ENCODE data around the gene DNAJA4. TPM values are rescaled to one million over a fixed set of nuclear protein-coding genes. Genes with fewer than 3 reads are reported as not detected.

The DNAJA4 gene
- total and polyA plus RNA-seq, 2 experiments from 2014 or later: 5.0 to 12.5 TPM

GRCh38 chr15:78265752-78266224 lies 1.4 kb downstream of the DNAJA4 start (continued):
- no peak for TF ChIP-seq ZNF462 (CRISPR knock-in tag; IDR thresholded peaks at IDR 0.05)

- H2AFZ ChIP-seq: no peak overlapping the region
- Mint-ChIP-seq H3K27ac (no peak overlapping the region), H3K27me3 (ENCODE audit: insufficient read depth, low read depth, poor library complexity) (peaks cover 19% of the 10 kb centered on the region), H3K36me3 (ENCODE audit: low read depth) (no peaks in the 10 kb centered on the region), H3K4me3 (no peak overlapping the region), H3K9me3 (no peaks in the 10 kb centered on the region), H3K4me1 (no peaks in the 10 kb centered on the region)
- H3K27me3 ChIP-seq (ENCODE audit: insufficient read depth): peaks cover 26% of the 10 kb centered on the region
- H3K4me1 ChIP-seq (ENCODE audit: insufficient read depth): no peaks in the 10 kb centered on the region
- H3F3A ChIP-seq (replicated peaks; ENCODE audit: low read depth): peaks cover 8% of the 10 kb centered on the region; the same call in 1 of the 2 replicates
- DNase-seq (ENCODE audit: low spot score) (no peak), ATAC-seq (no peak)
- no peaks in the 10 kb centered on the region for H3K79me2 ChIP-seq (replicated peaks; ENCODE audit: insufficient read depth)
- H3K9me2 ChIP-seq (ENCODE audit: insufficient read depth): no peaks in the 10 kb centered on the region
- no peaks in the 10 kb centered on the region for H4K20me1 ChIP-seq (replicated peaks; ENCODE audit: insufficient read depth)
- no peak overlapping the region for H3K27ac ChIP-seq (ENCODE audit: low read depth)
- no peak overlapping the region for H3K4me2 ChIP-seq
- H3K36me3 ChIP-seq (ENCODE audit: insufficient read depth): no peaks in the 10 kb centered on the region
- no peak overlapping the region for H3K4me3 ChIP-seq
- TF ChIP-seq CREB1 (CRISPR knock-in tag; IDR thresholded peaks at IDR 0.05; ENCODE audit: low read depth) (no peak), STAT1 (IDR thresholded peaks at IDR 0.05; ENCODE audit: unreplicated experiment) (no peak), EZH2 (IDR thresholded peaks at IDR 0.05; ENCODE audit: low read depth, unreplicated experiment) (no peak), ZNF462 (CRISPR knock-in tag; IDR thresholded peaks at IDR 0.05) (no peak), REST (IDR thresholded peaks at IDR 0.05; ENCODE audit: unreplicated experiment) (no peak)
Measured at GRCh38 chr15:78266229-78266628, 1.9 kb downstream of the DNAJA4 start.
